Astrocyte of the hippocampus (primary cell): ENCODE measurements around the gene KLK1.
"Not testable (repeated sequence)": the region's sequence is repeated elsewhere in the genome, so short reads cannot be mapped to it uniquely, and the experiment has no call there.

Source experiments
- DNase-seq: peaks from one replicate; pipeline ENCODE4 v3.0.0; 2011; ENCODE audit warnings: low read depth, low spot score

The KLK1 gene

DNA sequence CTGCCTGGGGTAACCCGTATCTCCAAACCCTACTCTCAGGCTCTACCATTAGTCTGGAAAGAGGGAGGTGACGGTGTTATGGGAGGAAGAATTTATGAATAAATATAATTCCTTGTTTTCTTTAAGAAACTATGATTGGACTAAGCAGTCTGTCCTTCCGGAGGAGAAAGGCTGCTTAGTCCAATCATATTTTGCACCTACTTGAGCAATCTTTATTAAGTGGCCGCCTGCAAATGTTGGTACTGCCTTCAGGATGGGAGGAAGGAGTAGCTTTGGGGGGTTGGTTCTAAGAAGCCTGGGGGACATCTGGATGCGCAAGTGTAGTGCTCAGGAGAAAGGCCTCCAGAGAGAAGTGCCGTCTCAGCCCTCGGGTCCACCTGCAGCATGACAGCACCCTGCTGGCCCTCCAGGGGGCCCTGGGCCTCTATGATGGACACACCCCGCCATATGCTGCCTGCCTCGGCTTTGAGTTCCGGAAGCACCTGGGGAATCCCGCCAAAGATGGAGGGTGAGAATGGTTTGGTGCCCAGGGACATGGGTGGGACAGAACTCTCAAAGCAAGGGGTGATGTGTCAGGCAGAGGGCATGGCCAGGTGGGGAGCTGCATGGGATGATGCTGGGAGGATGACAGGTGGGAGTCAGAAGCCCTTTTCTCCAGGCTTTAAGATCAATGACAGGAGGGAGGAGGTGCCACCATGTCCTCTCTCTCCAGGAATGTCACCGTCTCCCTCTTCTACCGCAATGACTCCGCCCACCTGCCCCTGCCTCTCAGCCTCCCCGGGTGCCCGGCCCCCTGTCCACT is 29.3 kb downstream of the KLK1 start:
- no peak for DNase-seq

DNA sequence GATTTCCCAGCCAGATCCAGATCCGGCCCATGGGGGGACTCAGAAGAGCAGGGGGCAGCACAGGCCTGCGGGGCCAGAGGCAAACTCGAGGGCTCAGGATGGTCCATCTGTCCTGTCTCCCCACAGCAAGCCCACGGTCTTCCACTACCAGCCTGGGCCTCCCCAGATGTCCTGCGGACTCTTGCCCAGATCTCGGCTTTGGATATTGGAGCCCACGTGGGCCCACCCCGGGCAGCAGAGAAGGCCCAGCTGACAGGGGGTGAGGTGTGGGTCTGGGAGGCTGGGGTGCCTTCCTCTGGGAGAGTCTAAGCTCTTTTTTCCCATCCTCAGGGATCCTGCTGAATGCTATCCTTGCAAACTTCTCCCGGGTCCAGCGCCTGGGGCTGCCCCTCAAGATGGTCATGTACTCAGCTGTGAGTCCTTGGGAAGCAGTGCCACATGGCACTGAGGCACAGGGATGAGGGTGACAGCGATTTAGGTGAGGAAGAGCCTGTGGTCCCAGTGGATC is 30.0 kb downstream of the KLK1 start:
- no peak for DNase-seq

DNA sequence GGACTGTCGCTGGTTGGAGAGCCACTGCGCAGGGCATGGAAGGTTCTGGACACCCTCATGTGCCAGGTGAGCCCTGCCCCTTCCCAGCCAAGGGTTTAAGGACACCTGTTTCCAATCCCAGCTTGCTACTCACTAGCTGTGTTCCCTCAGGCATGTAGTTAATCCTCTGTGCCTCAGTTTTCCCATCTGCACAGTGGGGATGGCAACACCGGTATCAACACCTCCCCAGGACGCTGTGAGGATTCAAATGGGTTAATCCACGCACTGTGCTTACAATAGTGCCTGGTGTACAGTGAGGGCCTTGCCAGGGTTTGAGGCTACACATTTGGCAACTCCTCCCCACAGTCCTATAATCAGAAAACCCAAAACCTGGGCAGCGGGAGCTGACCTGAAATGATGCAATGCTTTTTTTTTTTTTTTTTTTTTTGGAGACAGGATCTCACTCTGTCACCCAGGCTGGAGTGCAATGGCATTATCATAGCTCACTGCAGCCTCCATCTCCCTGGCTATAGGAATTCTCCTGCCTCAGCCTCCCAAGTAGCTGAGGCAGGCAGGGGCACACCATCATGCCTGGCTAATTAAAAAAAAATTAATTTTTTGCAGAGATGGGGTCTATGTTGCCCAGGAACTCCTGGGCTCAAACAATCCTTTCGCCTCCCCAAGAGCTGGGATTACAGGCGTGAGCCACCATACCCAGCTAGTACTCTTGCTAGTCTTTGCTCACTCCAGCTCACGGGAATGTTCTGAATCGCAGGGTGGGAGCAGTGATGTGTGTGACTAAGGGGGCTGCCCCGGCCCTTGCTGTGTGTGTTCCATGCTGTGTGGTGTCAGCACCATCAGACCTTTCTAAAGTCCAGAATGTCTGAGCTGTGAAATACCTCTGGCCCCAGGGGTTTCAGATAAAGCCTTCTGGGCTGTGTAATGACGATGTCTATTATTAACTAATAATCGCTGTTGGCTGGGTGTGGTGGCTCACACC is 31.0 kb downstream of the KLK1 start:
- DNase-seq, result no peak

DNA sequence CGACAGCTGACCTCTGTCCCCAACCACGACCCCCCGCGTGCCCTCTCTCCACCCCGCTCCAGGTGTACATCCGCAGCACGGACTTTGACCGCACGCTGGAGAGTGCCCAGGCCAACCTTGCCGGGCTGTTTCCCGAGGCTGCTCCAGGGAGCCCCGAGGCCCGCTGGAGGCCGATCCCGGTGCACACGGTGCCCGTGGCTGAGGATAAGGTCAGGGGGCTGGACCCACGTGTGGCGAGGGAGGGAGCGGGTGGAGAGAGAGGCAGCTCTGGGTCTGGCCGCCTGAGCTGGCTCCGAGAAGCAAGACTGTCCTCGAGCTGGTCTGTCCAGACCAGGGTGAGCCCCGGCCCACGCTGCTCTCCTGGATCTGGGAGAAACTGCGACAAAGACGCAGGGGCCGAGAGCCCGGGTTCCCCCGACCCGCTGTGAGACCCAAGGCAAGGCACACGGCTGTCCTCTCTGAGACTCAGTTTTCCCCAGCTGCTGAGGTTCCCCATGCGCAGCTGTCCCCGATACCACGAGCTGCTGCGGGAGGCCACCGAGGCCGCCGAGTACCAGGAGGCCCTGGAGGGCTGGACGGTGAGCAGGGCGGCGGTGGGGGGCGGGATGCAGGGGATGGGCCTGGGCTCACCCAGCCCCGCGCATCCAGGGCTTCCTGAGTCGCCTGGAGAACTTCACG is 31.9 kb downstream of the KLK1 start:
- no peak for DNase-seq

DNA sequence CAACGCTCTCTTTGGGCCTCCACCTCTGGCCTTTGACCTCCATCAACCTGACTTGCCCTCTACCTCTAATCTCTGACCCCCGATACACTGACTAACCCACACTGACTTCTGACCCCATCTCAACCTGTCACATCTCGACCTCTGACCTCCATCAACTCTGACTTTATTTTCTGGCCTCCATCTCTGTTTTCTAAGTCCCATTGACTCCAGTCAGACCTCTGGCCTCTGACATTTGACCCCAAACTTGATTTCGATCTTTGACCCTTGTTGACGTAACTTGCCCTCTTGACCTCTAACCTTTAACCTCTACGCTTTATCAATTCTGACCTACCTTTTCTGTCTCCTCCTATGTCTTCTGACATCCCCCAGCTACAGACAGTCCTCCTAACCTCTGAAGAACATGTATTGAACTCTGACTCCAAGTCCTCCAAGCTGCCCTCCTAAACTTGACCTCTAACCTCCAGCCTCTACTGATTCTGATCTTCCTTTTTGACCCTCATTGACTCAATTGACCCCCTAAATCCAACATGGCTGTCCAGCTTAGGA is 32.6 kb downstream of the KLK1 start:
- DNase-seq, result no peak

DNA sequence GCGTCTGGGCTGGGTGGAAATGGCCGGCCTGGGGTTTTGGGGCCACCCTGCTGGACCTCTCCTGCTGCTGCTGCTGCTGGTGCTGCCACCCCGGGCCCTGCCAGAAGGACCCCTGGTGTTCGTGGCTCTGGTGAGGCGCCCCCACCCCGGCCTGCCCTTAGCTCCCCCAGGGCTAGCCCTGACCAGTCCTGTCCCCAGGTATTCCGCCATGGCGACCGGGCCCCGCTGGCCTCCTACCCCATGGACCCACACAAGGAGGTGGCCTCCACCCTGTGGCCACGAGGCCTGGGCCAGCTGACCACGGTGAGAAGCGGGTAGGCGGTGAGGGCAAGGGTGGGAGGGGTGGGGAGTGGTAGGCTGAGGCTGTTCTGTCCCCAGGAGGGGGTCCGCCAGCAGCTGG is 33.2 kb downstream of the KLK1 start, which contains the start of gene ACP4:
Gene ACP4 (plus strand): TSS at position 20 of the 400 bp plus-strand sequence. CDS start 0 bp downstream, at position 20.
- DNase-seq, result no peak

DNA sequence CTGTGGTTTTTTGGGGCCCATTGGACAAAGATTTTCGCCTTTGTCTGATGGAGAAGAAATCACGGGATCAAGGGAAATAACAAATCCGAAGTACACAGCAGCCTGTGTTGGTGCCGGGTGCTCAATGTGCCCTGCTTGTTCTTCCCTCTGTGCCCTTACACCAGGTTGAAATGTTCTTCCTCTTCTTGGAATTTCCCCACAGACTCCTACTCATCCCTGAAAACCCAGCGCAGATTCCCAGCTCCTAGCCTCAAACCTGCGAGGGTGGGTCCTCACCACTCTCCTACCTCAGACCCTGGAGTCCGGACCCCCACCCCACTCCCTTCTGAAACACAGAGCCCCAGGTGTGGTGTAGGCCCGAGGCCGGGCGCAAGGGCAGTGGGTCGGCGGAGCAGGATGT is 38.3 kb downstream of the KLK1 start:
- no peak for DNase-seq

DNA sequence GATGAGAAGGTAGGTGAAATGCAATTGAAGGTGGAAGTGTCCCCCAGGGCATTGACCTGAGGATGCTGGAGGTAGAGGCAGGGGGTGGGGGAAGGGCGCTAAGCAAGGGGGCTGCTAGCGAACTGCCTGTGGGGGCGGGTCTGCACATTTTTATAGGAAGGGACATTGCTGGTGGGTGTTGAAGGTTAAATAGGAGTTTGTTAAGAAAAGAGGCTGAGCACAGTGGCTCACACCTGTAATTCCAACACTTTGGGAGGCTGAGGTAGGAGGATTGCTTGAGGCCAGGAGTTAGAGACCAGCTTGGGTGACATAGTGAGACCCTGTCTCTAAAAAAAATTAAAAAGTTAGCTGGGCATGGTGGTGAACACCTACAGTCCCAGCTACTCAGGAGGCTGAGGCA is 38.9 kb downstream of the KLK1 start:
- DNase-seq, result no peak

DNA sequence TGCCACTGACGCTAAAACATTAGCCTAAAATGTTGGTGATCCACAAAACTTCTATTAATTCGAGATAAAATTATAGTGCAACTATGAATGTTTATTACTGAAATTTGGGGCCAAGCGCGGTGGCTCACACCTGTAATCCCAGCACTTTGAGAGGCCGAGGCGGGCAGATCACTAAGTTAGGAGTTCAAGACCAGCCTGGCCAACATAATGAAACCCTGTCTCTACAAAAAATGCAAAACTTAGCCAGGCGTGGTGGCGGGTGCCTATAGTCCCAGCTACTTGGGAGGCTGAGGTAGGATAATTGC is 39.8 kb downstream of the KLK1 start:
- not testable (repeated sequence) for DNase-seq

DNA sequence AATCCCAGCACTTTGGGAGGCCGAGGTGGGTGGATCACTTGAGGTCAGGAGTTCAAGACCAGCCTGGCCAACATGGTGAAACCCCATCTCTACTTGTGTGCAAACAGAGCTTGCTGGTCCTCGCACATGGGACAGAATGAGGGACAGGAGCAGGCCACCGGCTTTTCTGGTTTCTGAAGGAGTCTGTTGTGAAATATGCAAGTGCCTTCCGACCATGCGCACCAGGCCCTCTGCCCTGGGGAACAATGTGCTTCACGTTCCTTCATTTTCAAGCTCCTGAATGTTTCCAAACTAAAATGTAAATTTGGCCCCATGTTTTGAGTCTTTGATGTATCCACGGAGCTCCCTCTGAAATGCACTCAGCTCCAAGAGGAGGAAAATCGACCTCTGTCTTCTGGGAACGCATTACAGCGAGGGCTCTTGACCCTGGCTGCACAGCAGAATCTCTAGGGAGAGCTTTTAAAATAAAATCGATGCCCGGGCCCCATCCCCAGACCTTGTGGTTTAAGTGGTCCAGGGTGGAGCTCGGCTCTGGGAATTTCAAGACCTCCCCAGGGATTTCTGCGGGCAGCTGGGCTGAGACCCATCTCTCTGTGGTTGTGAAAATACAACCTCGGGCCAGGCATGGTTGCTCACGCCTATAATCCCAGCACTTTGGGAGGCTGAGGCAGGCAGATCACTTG is 42.7 kb downstream of the KLK1 start:
- peak; percentile 46 for DNase-seq

DNA sequence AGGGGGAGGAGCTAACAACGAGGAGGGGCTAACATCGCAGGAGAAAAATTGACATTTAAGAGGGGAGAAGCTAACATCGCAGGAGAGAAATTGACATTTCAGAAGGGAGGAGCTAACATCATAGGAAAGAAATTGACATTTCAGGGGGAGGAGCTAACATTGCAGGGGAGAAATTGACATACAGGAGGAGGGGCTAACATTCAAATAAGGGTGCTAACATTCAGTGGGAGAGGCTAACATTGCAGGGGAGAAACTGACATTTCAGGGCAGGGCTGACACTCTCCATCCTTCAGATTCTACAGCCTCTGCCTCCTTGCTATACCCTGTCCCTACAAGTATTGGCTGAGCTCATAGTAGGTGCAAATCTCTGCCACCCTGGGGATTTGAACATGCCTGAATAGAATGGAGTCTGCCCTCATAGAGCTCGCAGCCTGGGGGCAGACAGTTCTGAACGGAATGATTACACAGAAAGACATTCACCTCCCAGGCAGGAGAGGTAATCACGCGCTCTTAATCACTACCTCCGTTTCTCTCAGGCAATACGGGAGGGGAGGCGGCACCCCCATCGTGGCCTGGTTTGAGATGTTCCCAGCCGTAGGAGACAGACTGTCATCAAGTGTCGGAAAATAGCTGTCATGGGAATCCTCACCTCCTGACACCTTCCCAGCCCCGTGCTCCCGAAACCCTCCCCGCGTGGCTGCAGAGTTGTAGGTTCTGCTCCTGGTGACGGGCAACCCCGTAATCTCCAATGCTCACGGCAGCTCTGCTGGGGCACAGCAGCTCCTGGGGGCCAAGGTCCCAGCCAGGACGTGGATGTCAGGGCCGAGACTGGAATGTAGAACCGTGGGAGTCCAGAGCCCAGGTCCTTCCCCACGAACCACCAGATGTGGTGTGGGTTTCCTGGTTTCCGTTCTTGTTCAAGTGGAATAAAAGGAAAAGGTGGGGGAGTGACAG is 43.8 kb downstream of the KLK1 start:
- no peak for DNase-seq

DNA sequence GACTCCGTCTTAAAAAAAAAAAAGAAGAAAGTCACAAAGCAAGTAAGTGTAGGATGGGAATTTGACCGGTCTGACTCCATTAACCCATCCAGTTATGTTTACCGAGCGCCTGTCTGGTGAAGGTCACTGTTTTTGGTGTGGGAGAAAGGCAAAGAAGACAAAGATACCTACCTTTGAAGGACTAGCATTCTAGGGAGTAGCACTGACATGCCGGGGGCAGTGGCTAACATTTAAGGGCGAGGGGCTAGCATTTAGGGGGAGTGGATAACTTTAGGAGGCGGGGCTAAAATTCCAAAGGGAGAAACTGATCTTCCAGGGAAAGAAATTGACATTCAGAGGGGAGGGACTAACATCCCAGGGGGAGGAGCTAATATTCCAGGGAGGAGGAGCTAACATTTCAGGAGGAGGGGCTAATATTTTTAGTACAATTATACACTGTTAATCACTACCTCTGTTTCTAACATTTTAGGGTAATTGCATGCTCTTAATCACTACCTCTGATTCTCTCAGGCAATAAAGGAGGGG is 44.6 kb downstream of the KLK1 start:
- DNase-seq, result no peak

DNA sequence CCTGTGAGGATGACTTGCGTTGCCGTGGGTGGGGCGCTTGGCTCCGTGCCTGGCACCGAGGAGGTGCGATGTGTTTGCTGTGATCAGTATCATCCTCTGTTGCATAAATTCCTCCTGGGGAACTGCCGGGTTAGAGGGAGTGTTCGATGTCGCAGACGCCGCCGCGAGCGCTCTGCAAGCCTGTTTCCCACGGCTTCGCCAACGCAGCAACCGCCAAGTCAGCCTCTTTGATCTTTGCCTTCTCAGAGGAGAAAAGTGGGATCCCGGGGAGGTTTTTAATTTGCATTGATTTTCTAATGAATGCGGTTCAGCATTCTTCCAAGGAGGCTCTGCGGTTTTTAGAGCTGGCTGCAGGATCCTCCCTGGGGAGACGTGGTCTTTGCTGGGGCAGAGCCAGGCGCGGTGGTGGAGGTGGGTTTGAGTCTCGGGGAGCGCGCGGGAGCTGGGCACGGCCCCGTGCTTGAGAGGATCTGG is 45.7 kb downstream of the KLK1 start:
- DNase-seq, result peak; percentile 71

DNA sequence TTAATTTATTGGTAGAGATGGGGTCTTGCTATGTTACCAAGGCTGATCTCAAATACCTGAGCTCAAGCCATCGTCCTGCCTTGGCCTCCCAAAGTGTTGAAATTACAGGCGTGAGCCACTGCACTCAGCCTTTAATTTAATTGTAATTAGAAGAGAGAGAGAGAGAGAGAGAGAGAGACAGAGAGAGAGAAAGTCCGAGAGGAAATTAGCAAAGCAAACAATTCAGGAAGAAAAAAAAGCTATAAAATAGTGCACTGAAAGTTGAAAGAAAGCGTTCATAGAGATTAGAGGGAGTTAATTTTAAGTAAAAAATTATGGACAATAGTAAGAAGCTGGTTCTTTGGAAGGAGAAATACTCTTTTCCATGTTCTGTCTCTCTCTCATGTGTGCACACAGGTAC is 46.3 kb downstream of the KLK1 start:
- DNase-seq, result no peak

DNA sequence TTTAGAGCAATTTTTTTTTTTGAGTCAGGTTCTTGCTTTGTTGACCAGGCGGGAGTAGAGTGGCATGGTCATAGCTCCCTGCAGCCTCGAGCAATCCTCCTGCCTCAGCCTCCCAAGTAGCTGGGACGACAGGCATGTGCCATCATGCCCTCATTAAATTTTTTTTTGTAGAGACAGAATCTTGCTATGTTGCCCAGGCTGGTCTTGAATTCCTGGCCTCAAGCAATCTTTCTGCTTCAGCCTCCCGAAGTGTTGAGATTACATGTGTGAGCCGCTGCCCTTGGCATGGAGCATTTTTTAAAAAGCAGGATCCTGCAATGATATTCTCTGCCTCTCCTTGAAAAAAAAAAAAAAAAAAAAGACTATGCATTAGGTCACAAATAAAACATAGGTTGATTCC is 47.5 kb downstream of the KLK1 start:
- DNase-seq, result no peak

DNA sequence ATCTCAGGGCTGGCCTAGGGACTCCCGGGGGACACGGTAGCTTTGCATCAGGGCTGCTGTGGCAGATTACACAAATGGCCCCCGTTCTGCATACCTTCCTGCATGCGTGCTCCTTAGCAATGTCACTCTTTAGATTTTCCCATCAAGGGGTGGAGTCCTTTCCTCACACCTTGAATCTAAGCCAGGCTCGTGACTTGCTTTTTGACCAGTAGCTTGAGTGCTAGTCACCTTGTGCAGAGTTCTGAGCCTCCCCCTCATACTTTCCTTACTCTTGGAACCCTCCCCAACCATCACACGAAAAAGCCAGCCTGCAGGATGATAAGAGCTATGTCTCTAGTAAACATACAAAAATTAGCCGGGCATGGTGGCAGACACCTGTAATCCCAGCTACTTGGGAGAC is 50.1 kb downstream of the KLK1 start:
- not testable (repeated sequence) for DNase-seq

DNA sequence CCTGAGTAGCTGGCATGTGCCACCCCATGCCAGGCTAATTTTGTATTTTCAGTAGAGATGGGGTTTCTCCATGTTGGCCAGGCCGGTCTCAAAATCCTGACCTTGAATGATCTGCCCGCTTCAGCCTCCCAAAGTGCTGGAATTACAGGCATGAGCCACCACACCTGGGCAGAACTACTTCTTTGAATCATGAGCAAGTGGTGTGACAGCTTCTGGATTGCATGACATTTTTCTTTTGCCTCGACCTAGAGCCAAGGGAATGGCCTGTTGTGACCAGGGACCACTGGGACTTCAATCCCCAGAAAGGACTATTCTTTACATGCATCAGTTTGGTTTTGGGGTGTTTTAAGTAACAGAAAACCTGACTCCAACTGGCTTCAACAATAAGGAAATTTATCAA is 50.7 kb downstream of the KLK1 start:
- DNase-seq, result not testable (repeated sequence)

DNA sequence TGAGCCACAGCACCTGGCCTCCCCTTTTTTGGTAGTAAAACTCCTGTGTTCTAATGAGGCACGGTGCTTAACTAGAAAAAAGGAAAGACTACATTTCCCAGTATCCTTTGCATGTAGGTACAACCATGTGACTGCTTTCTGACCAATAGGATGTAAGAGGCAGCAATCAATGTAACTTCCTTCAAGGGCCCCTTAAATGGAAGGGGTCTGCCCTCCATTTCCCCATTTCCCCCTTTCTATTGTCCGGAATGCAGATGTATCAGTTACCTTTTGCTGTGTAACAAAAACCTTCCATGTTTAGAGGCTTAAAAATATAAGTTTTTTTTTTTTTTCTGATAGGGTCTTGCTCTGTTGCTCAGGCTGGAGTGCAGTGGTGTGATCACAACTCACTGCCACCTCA is 51.1 kb downstream of the KLK1 start:
- no peak for DNase-seq

DNA sequence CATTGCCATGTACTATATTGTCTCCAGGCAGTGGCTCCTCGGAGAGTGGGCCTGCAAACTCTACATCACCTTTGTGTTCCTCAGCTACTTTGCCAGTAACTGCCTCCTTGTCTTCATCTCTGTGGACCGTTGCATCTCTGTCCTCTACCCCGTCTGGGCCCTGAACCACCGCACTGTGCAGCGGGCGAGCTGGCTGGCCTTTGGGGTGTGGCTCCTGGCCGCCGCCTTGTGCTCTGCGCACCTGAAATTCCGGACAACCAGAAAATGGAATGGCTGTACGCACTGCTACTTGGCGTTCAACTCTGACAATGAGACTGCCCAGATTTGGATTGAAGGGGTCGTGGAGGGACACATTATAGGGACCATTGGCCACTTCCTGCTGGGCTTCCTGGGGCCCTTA is 52.7 kb downstream of the KLK1 start:
- no peak for DNase-seq

DNA sequence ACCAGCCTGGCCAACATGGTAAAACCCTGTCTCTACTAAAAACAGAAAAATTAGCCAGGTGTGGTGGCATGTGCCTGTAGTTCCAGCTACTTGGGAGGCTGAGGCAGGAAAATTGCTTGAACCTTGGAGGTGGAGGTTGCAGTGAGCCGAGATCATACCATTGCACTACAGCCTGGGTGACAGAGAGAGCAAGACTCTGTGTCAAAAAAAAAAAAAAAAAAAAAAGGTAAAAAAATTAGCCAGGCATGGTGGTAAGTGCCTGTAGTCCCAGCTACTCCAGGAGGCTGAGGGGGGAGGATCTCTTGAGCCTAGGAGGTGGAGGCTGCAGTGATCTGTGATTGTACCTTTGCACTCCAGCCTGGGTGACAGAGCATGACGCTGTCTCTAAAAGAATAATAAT is 53.4 kb downstream of the KLK1 start, which contains the start of gene GPR32:
Gene GPR32 (plus strand): TSS at position 301 of the 400 bp plus-strand sequence. CDS start 137 bp downstream, outside the sequence.
- DNase-seq, result not testable (repeated sequence)
